SK-N-SH (cell line): ENCODE results near the gene ARAP1. TPM values are rescaled to one million over a fixed set of nuclear protein-coding genes. Genes with fewer than 3 reads are reported as not detected.

ENCODE experiments used
- CTCF ChIA-PET: fragments of 300-600, 350-600 bp; formaldehyde crosslinking; extraction: SDS; loops from one replicate; lab custom pipeline; 2021; lab: Yijun Ruan, JAX
- POLR2A ChIA-PET: fragments of 350-600 bp; sonication (Branson Sonifier 250); formaldehyde crosslinking; extraction: SDS; loops from one replicate; lab custom pipeline; 2020; ENCODE audit warnings: antibody characterized with exemption, inconsistent platforms; lab: Yijun Ruan, JAX
- DNase-seq: peaks from one replicate; pipeline ENCODE4 v3.0.0; 2012
- H2AFZ ChIP-seq: fragments of 200-600 bp; sonication (generic); 2 replicates; pipeline ENCODE4 v1.8.1; 2016; ENCODE audit warnings: antibody characterized with exemption, mild to moderate bottlenecking, low read depth
- H3F3A ChIP-seq: fragments of 200-600 bp; sonication (generic); replicated peaks from 2 replicates; pipeline ENCODE3; 2016; ENCODE audit warnings: antibody characterized with exemption, mild to moderate bottlenecking; ENCODE audit not compliant: insufficient read depth
- H3K27ac ChIP-seq, 2 experiments: fragments of 200-500 bp in 1 of 2; fragments of 200-600 bp in 1 of 2; sonication (Bioruptor generic) in 1 of 2; sonication (generic), shearing (Covaris generic) in 1 of 2; 2 replicates each; pipeline versions ENCODE4 v1.5.1 to v1.6.1; 2014 to 2016; ENCODE audit warnings: low read depth in 2 of 2, inconsistent platforms in 1 of 2, low read length in 1 of 2, mild to moderate bottlenecking in 1 of 2, mixed read lengths in 1 of 2
- H3K27me3 ChIP-seq: fragments of 200-600 bp; sonication (generic), shearing (Covaris generic); 2 replicates; pipeline ENCODE4 v1.6.1; 2016; ENCODE audit warnings: mixed run types; ENCODE audit not compliant: insufficient read depth
- H3K36me3 ChIP-seq, 2 experiments: fragments of 200-500 bp in 1 of 2; fragments of 200-600 bp in 1 of 2; sonication (Bioruptor generic) in 1 of 2; sonication (generic) in 1 of 2; replicated peaks in 1 of 2; 2 replicates each; pipeline versions ENCODE3 to v1.5.1; 2014 to 2016; ENCODE audit warnings: low read length in 1 of 2, mild to moderate bottlenecking in 1 of 2; ENCODE audit not compliant: insufficient read depth in 2 of 2, control insufficient read depth in 1 of 2
- H3K4me1 ChIP-seq, 2 experiments: fragments of 200-500 bp in 1 of 2; fragments of 200-600 bp in 1 of 2; sonication (Bioruptor generic) in 1 of 2; sonication (generic), shearing (Covaris generic) in 1 of 2; 2 replicates each; pipeline versions ENCODE4 v1.5.1 to v1.6.1; 2014 to 2016; ENCODE audit warnings: low read depth in 1 of 2, low read length in 1 of 2, mixed run types in 1 of 2; ENCODE audit not compliant: insufficient read depth in 2 of 2, control insufficient read depth in 1 of 2
- H3K4me2 ChIP-seq: fragments of 200-600 bp; sonication (generic), shearing (Covaris generic); 2 replicates; pipeline ENCODE4 v1.6.1; 2017; ENCODE audit warnings: mixed run types
- H3K4me3 ChIP-seq, 2 experiments: fragments of 200-500 bp in 1 of 2; fragments of 200-600 bp in 1 of 2; sonication (Bioruptor generic) in 1 of 2; sonication (generic), shearing (Covaris generic) in 1 of 2; 2 replicates each; pipeline versions ENCODE4 v1.5.1 to v1.8.1; 2014 to 2016; ENCODE audit warnings: low read depth in 2 of 2, inconsistent platforms in 1 of 2, low read length in 1 of 2, mild to moderate bottlenecking in 1 of 2, mixed read lengths in 1 of 2, moderate library complexity in 1 of 2
- H3K79me2 ChIP-seq: fragments of 200-600 bp; sonication (generic); 2 replicates; pipeline ENCODE4 v1.8.1; 2017; ENCODE audit warnings: mild to moderate bottlenecking; ENCODE audit not compliant: insufficient read depth
- H3K9ac ChIP-seq: fragments of 200-600 bp; sonication (generic); 2 replicates; pipeline ENCODE4 v1.6.1; 2017; ENCODE audit warnings: mixed run types
- H3K9me2 ChIP-seq: fragments of 200-600 bp; sonication (generic); 2 replicates; pipeline ENCODE4 v1.6.1; 2017; ENCODE audit warnings: mixed run types
- H3K9me3 ChIP-seq: fragments of 200-600 bp; sonication (generic); 2 replicates; pipeline ENCODE4 v1.6.1; 2017; ENCODE audit warnings: mixed run types, mild to moderate bottlenecking, moderate library complexity
- H4K20me1 ChIP-seq: fragments of 200-600 bp; sonication (generic); 2 replicates; pipeline ENCODE4 v1.6.1; 2017; ENCODE audit warnings: mild to moderate bottlenecking, mixed run types; ENCODE audit not compliant: insufficient read depth
- CHD2 ChIP-seq: fragments of 150-350 bp; IDR thresholded peaks from 2 replicates; pipeline ENCODE4 v1.6.1; 2018; ENCODE audit warnings: low read length; ENCODE audit not compliant: partially characterized antibody
- ELF1 ChIP-seq: IDR thresholded peaks from 2 replicates; pipeline ENCODE4 v1.4.0; 2012
- EZH2phosphoT487 ChIP-seq: fragments of 200-600 bp; sonication (generic); IDR thresholded peaks from 2 replicates; pipeline ENCODE4 v1.6.1; 2017; ENCODE audit warnings: low read depth, mixed run types, mild to moderate bottlenecking, antibody characterized with exemption, moderate library complexity, borderline replicate concordance
- FOSL2 ChIP-seq: IDR thresholded peaks from 2 replicates; pipeline ENCODE4 v1.4.0; 2012; ENCODE audit warnings: low read depth, mild to moderate bottlenecking, moderate library complexity, borderline replicate concordance
- FOXJ3 ChIP-seq: sonication (generic); formaldehyde crosslinking; IDR thresholded peaks from 2 replicates; pipeline ENCODE4 v1.5.1; 2020; ENCODE audit warnings: mild to moderate bottlenecking, missing genetic modification reagents
- GABPA ChIP-seq: IDR thresholded peaks from 2 replicates; pipeline ENCODE4 v1.4.0; 2012; ENCODE audit warnings: low read depth, mild to moderate bottlenecking
- IRF3 ChIP-seq: fragments of 150-350 bp; IDR thresholded peaks from 2 replicates; pipeline ENCODE4 v1.6.1; 2016; ENCODE audit warnings: mild to moderate bottlenecking, low read depth, low read length
- MEF2A ChIP-seq: IDR thresholded peaks from 2 replicates; pipeline ENCODE4 v1.4.0; 2012; ENCODE audit warnings: low read depth, borderline replicate concordance
- MXI1 ChIP-seq: IDR thresholded peaks from 2 replicates; pipeline ENCODE4 v1.6.1; 2012; ENCODE audit warnings: mild to moderate bottlenecking, low read depth, low read length, improper control_type of control experiment
- NFIC ChIP-seq: IDR thresholded peaks from 2 replicates; pipeline ENCODE4 v1.4.0; 2012; ENCODE audit warnings: borderline replicate concordance
- RAD21 ChIP-seq: IDR thresholded peaks from 2 replicates; pipeline ENCODE4 v1.6.1; 2012; ENCODE audit warnings: mild to moderate bottlenecking, low read length
- RCOR1 ChIP-seq: fragments of 150-350 bp; IDR thresholded peaks from 2 replicates; pipeline ENCODE4 v1.6.1; 2017; ENCODE audit warnings: antibody characterized with exemption, low read length
- RFX5 ChIP-seq: IDR thresholded peaks from 2 replicates; pipeline ENCODE4 v1.6.1; 2012; ENCODE audit warnings: mild to moderate bottlenecking, improper control_type of control experiment, low read length
- SIN3A ChIP-seq: IDR thresholded peaks from 2 replicates; pipeline ENCODE4 v1.6.1; 2012; ENCODE audit warnings: low read depth, mild to moderate bottlenecking, low read length, moderate library complexity, borderline replicate concordance
- TCF12 ChIP-seq: IDR thresholded peaks from 2 replicates; pipeline ENCODE4 v1.4.0; 2012
- USF1 ChIP-seq: IDR thresholded peaks from 2 replicates; pipeline ENCODE4 v1.4.0; 2012; ENCODE audit warnings: low read depth, borderline replicate concordance
- YY1 ChIP-seq: IDR thresholded peaks from 2 replicates; pipeline ENCODE4 v1.4.0; 2012; ENCODE audit warnings: low read depth, mild to moderate bottlenecking
- WGBS: methylation state at CpG from one replicate; pipeline ENCODE4 v1.1.6; 2017; ENCODE audit warnings: low lambda C conversion rate; 5-methylcytosine and 5-hydroxymethylcytosine counted together
- polyA plus RNA-seq, 3 experiments: library from polyadenylated mRNA; depleted of rRNA; stranded (reverse); fragments of >200 nt; gene quantifications; 2 replicates each; pipeline ENCODE4 v1.2.3, GENCODE V29; 2012
- TF ChIP-seq, protein P1 (sequence below): IDR thresholded peaks from 2 replicates; pipeline ENCODE4 v1.4.0; 2012; ENCODE audit warnings: low read depth

The ARAP1 gene
- polyA plus RNA-seq, 1 of the 3 experiments (the other 2 are of a cell fraction), result 56.6 TPM

- H2AFZ ChIP-seq, result no peak overlapping the region
- H3K4me2 ChIP-seq, result no peak overlapping the region
- no peaks in the 10 kb centered on the region for H3K79me2 ChIP-seq
- no peak overlapping the region for H3K4me3 ChIP-seq
- H3K27me3 ChIP-seq, result no peaks in the 10 kb centered on the region
- H3K9me3 ChIP-seq, result no peaks in the 10 kb centered on the region
- peaks cover 0 to 12% of the 10 kb centered on the region in 2 experiments for H3K36me3 ChIP-seq
- ChIA-PET CTCF (interaction anchor here (1.0 to 12.2 kb wide), 24 partner anchors 8 to 210 kb away, joined by 3 to 207 read pairs (median 11); partner anchors contain the start of gene PDE2A), POLR2A (interaction anchor here (0.7 to 0.9 kb wide), 2 partner anchors 16 to 113 kb away, joined by 3 read pairs; partner anchors contain the start of gene STARD10)
- peaks cover 0 to 9% of the 10 kb centered on the region in 2 experiments; a peak in 1 of 4 replicates for H3K4me1 ChIP-seq
- 81% methylated on average over 16 of the region's 17 CpGs for WGBS
- TF ChIP-seq MXI1 (no peak), IRF3 (no peak), NFIC (no peak), RCOR1 (no peak), FOXJ3 (CRISPR knock-in tag) (no peak), RFX5 (no peak), CHD2 (no peak), USF1 (no peak), YY1 (no peak), RAD21 (no peak), GABPA (no peak), ELF1 (no peak), MEF2A (no peak), TCF12 (no peak), SIN3A (no peak), EZH2phosphoT487 (no peak), FOSL2 (no peak)
- TF ChIP-seq, protein P1, sequence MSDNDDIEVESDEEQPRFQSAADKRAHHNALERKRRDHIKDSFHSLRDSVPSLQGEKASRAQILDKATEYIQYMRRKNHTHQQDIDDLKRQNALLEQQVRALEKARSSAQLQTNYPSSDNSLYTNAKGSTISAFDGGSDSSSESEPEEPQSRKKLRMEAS, result no peak
- TF ChIP-seq, all 33 proteins: peak for 0
- H3K27ac ChIP-seq, result no peak overlapping the region
- peaks cover 16% of the 10 kb centered on the region for H4K20me1 ChIP-seq
- no peak for DNase-seq
- no peak overlapping the region for H3K9ac ChIP-seq
- H3K9me2 ChIP-seq, result no peaks in the 10 kb centered on the region
- no peaks in the 10 kb centered on the region for H3F3A ChIP-seq
These were observed 70.7 kb downstream of the ARAP1 start for GRCh38 chr11:72681226-72682153.
